Liver (tissue), 9 donors: ENCODE data around the gene JAK1. TPM values are rescaled to one million over a fixed set of nuclear protein-coding genes. Genes with fewer than 3 reads are reported as not detected.

Experiments
- DNase-seq: peaks from one replicate; pipeline ENCODE4 v3.0.0-alpha.2; 2017; ENCODE audit warnings: low spot score
- H3K27ac ChIP-seq, 2 donors: one replicate each; pipeline ENCODE4 v1.7.0; 2013; ENCODE audit warnings: inconsistent platforms in 2 of 2, low read length in 2 of 2, control low read depth in 1 of 2, low read depth in 1 of 2, mild to moderate bottlenecking in 1 of 2
- H3K27me3 ChIP-seq, 4 donors: one replicate each; pipeline versions ENCODE4 v1.6.1 to v1.7.0; 2013; ENCODE audit warnings: low read length in 3 of 4, inconsistent platforms in 1 of 4, mild to moderate bottlenecking in 1 of 4, moderate library complexity in 1 of 4; ENCODE audit not compliant: control insufficient read depth in 4 of 4, insufficient read depth in 4 of 4
- H3K36me3 ChIP-seq, 4 donors: one replicate each; pipeline versions ENCODE4 v1.6.1 to v1.7.0; 2013; ENCODE audit warnings: low read length in 3 of 4, mild to moderate bottlenecking in 3 of 4, low read depth in 1 of 4, moderate library complexity in 1 of 4; ENCODE audit not compliant: control insufficient read depth in 4 of 4, insufficient read depth in 3 of 4
- H3K4me1 ChIP-seq, 4 donors: one replicate each; pipeline versions ENCODE4 v1.6.1 to v1.7.0; 2013; ENCODE audit warnings: low read length in 3 of 4, mild to moderate bottlenecking in 3 of 4, moderate library complexity in 1 of 4; ENCODE audit not compliant: control insufficient read depth in 4 of 4, insufficient read depth in 4 of 4
- H3K4me3 ChIP-seq, 3 donors: one replicate each; pipeline versions ENCODE4 v1.6.1 to v1.7.0; 2013; ENCODE audit warnings: low read length in 3 of 3, control low read depth in 1 of 3, low read depth in 1 of 3, mild to moderate bottlenecking in 1 of 3
- H3K9ac ChIP-seq, 2 donors: one replicate each; pipeline ENCODE4 v1.7.0; 2013; ENCODE audit warnings: low read length in 2 of 2, mild to moderate bottlenecking in 2 of 2, moderate library complexity in 2 of 2, control low read depth in 1 of 2, low read depth in 1 of 2
- H3K9me3 ChIP-seq, 4 donors: one replicate each; pipeline versions ENCODE4 v1.6.1 to v1.7.0; 2013; ENCODE audit warnings: low read length in 3 of 4; ENCODE audit not compliant: control insufficient read depth in 4 of 4
- ATF3 ChIP-seq: IDR thresholded peaks from 2 replicates; pipeline ENCODE4 v1.6.1; 2016; ENCODE audit warnings: antibody characterized with exemption
- CTCF ChIP-seq: fragments of 150-350 bp; IDR thresholded peaks from 2 replicates; pipeline ENCODE4 v1.5.1; 2017; ENCODE audit warnings: improper control_type of control experiment, low read depth, low read length; ENCODE audit not compliant: missing input control
- EGR1 ChIP-seq, 2 donors: IDR thresholded peaks; 2 replicates each; pipeline ENCODE4 v1.6.1; 2016 to 2018; ENCODE audit warnings: antibody characterized with exemption in 2 of 2, low read depth in 2 of 2
- FOXA1 ChIP-seq: IDR thresholded peaks from 2 replicates; pipeline ENCODE4 v1.6.1; 2016; ENCODE audit warnings: antibody characterized with exemption
- FOXA2 ChIP-seq: IDR thresholded peaks from 2 replicates; pipeline ENCODE4 v1.6.1; 2016; ENCODE audit warnings: antibody characterized with exemption
- GABPA ChIP-seq, 2 donors: IDR thresholded peaks in 1 of 2; conservative IDR thresholded peaks in 1 of 2; 2 replicates each; pipeline ENCODE4 v1.6.1; 2016; ENCODE audit warnings: antibody characterized with exemption in 2 of 2, mild to moderate bottlenecking in 1 of 2, moderate library complexity in 1 of 2
- HNF4A ChIP-seq, 2 donors: conservative IDR thresholded peaks; 2 replicates each; pipeline ENCODE4 v1.6.1; 2016; ENCODE audit warnings: antibody characterized with exemption in 2 of 2, mild to moderate bottlenecking in 2 of 2
- HNF4G ChIP-seq: IDR thresholded peaks from 2 replicates; pipeline ENCODE4 v1.6.1; 2016; ENCODE audit warnings: antibody characterized with exemption
- JUND ChIP-seq, 2 donors: IDR thresholded peaks; 2 replicates each; pipeline ENCODE4 v1.6.1; 2016; ENCODE audit warnings: antibody characterized with exemption in 2 of 2
- MAX ChIP-seq: IDR thresholded peaks from 2 replicates; pipeline ENCODE4 v1.6.1; 2016; ENCODE audit warnings: antibody characterized with exemption
- NR2F2 ChIP-seq: IDR thresholded peaks from 2 replicates; pipeline ENCODE4 v1.6.1; 2016; ENCODE audit warnings: antibody characterized with exemption
- RAD21 ChIP-seq, 2 donors: IDR thresholded peaks; 2 replicates each; pipeline ENCODE4 v1.6.1; 2016; ENCODE audit warnings: antibody characterized with exemption in 2 of 2, mild to moderate bottlenecking in 2 of 2
- REST ChIP-seq: IDR thresholded peaks from 2 replicates; pipeline ENCODE4 v1.6.1; 2016; ENCODE audit warnings: antibody characterized with exemption, mild to moderate bottlenecking
- RXRA ChIP-seq, 2 donors: IDR thresholded peaks; 2 replicates each; pipeline ENCODE4 v1.6.1; 2017 to 2018; ENCODE audit warnings: antibody characterized with exemption in 2 of 2, mild to moderate bottlenecking in 1 of 2
- SP1 ChIP-seq: IDR thresholded peaks from 2 replicates; pipeline ENCODE4 v1.6.1; 2018; ENCODE audit warnings: antibody characterized with exemption, mild to moderate bottlenecking
- TAF1 ChIP-seq: conservative IDR thresholded peaks from 2 replicates; pipeline ENCODE4 v1.6.1; 2016; ENCODE audit warnings: antibody characterized with exemption, mild to moderate bottlenecking
- YY1 ChIP-seq: IDR thresholded peaks from 2 replicates; pipeline ENCODE4 v1.6.1; 2016; ENCODE audit warnings: antibody characterized with exemption, mild to moderate bottlenecking
- ZBTB33 ChIP-seq: IDR thresholded peaks from 2 replicates; pipeline ENCODE4 v1.6.1; 2016; ENCODE audit warnings: antibody characterized with exemption
- WGBS: extraction: QIAGEN DNeasy Blood & Tissue Kit; methylation state at CpG from one replicate; pipeline ENCODE4 v1.1.7; 2013; 5-methylcytosine and 5-hydroxymethylcytosine counted together
- polyA plus RNA-seq, 2 donors: library from polyadenylated mRNA; stranded (reverse) in 1 of 2; unstranded in 1 of 2; fragments of 200-250 nt in 1 of 2; fragments of >200 nt in 1 of 2; fragmentation: Nextera tagmentation in 1 of 2; extraction: Ambion mirVana in 1 of 2; gene quantifications; one replicate each; pipeline versions ENCODE4 v1.2.1 to v1.2.3, GENCODE V29; 2013 to 2015
- total RNA-seq, 2 donors: library from RNA; depleted of rRNA; stranded (reverse); fragments of >200 nt; gene quantifications; one replicate each; pipeline ENCODE4 v1.2.3, GENCODE V29; 2014
- donor health status: healthy.
- donor health status: healthy.
- donor health status: healthy.
- donor health status: healthy.
- donor health status: healthy.

Gene JAK1
- total and polyA plus RNA-seq, 4 donors: 24.1 to 68.6 (median 34.5) TPM

GRCh38 chr1:64941461-64942117 lies 24.8 kb downstream of the JAK1 start:
- WGBS: 83% methylated on average over 5 of the region's 5 CpGs
- H3K4me3 ChIP-seq: no peak overlapping the region
- H3K27me3 ChIP-seq: no peaks in the 10 kb centered on the region
- H3K9me3 ChIP-seq: no peaks in the 10 kb centered on the region
- TF ChIP-seq FOXA1 (no peak), ZBTB33 (no peak), RXRA (IDR thresholded peaks at IDR 0.05) (no peak), REST (no peak), HNF4A (conservative IDR thresholded peaks at IDR 0.05) (no peak), CTCF (no peak), HNF4G (no peak), FOXA2 (no peak), YY1 (no peak), TAF1 (no peak), NR2F2 (no peak), SP1 (no peak), ATF3 (no peak), RAD21 (IDR thresholded peaks at IDR 0.05) (no peak), JUND (IDR thresholded peaks at IDR 0.05) (no peak), GABPA (IDR thresholded peaks at IDR 0.05 in 1 of 2, conservative IDR thresholded peaks at IDR 0.05 in 1 of 2) (no peak), MAX (no peak), EGR1 (IDR thresholded peaks at IDR 0.05; ENCODE audit: low read depth in 2 of 2) (no peak)
- no peak for DNase-seq
- peaks cover 6 to 28% (median 9%) of the 10 kb centered on the region in 4 donors for H3K4me1 ChIP-seq
- H3K9ac ChIP-seq: no peak overlapping the region
- no peaks in the 10 kb centered on the region for H3K36me3 ChIP-seq
- no peak overlapping the region for H3K27ac ChIP-seq
